ENCODE measurements around the gene AOX1.

DNA sequence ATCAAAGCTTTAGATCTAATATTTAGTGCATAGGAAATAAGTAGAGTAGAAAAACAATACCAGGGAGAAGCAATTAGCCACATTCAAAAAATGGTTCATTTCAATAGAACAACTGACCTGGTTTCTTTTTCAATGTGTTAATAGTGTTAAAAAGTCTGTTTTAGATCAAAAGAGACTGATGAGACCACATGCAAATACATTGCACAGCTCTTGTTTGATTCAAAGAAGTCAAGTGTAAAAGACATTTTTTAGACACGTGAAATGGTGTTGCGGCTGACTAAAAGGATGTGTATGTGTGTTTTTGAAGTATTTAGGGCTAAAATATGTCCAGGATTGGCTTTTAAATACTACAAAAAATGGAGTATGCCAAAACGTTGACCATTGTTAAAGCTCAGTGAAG lies 1.2 kb upstream of the AOX1 start:
- TF ChIP-seq POLR2AphosphoS5 (IDR thresholded peaks at IDR 0.05; ENCODE audit: low read depth, low read length) = no peak
- no peak for TF ChIP-seq REST (IDR thresholded peaks at IDR 0.05; ENCODE audit: insufficient read depth in 1 of 2, low read depth in 2 of 2, low read length in 2 of 2)
- no peak for TF ChIP-seq TAF1 (IDR thresholded peaks at IDR 0.05; ENCODE audit: borderline replicate concordance, insufficient read depth, low read length)
- TF ChIP-seq SIN3A (IDR thresholded peaks at IDR 0.05; ENCODE audit: borderline replicate concordance, insufficient read depth, low read length) = no peak
- no peak for TF ChIP-seq FOXP2 (optimal IDR thresholded peaks at IDR 0.05; ENCODE audit: borderline replicate concordance, extremely low read depth, extremely low read length, insufficient read depth)
